Esophagus squamous epithelium (tissue), 4 donors: ENCODE data around the gene TEAD1.

Source experiments
- POLR2A ChIP-seq, 4 donors: fragments of 450-650 bp; IDR thresholded peaks; one replicate each; pipeline ENCODE4 v1.6.1; 2017; ENCODE audit warnings: antibody characterized with exemption in 4 of 4, mild to moderate bottlenecking in 4 of 4, moderate library complexity in 3 of 4
- TF ChIP-seq, protein P1 (sequence below), 6 experiments: fragments of 450-650 bp in 4 of 6; fragments of 200-600 bp in 2 of 6; sonication (generic) in 2 of 6; IDR thresholded peaks; one replicate each; pipeline ENCODE4 v1.5.1; 2016 to 2019; ENCODE audit warnings: antibody characterized with exemption in 6 of 6, mild to moderate bottlenecking in 4 of 6, moderate library complexity in 4 of 6

DNA sequence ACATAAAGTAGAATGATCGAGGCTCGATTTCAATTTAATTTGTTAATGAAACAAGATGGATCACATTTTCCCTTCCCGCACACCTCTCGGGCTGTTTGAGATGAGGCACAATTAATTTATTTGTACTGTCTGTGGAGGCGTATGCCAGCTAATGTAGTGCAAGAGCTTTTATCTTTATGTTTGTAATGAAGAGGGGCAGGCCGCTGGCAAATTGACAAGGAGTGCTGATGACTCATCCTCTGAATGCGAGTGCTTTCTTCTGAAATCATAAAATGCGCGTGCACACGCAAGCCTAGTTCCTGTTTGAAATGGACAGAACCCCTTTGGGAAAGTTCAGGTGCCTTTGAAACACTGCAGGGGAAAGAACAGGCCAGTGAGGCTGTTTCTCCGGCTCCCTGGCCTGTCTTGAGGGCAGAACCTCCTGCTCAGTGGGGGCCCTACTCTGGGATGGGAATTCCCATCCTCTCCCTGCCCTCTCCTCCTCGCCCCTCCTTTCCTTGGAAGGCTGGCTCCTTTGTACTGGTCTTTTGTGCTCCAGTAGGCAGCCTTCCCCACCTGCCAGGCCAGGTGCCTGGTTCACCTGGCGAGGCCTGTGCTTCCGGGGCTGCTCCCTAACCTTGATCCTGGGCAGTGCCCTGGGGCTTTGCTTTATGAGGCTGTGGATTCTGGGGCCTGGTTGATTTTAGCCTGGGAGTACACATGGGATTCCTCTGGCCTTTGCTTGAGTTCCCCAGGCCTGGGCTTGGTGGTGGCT lies 50.3 kb downstream of the TEAD1 start:
- TF ChIP-seq, protein P1, sequence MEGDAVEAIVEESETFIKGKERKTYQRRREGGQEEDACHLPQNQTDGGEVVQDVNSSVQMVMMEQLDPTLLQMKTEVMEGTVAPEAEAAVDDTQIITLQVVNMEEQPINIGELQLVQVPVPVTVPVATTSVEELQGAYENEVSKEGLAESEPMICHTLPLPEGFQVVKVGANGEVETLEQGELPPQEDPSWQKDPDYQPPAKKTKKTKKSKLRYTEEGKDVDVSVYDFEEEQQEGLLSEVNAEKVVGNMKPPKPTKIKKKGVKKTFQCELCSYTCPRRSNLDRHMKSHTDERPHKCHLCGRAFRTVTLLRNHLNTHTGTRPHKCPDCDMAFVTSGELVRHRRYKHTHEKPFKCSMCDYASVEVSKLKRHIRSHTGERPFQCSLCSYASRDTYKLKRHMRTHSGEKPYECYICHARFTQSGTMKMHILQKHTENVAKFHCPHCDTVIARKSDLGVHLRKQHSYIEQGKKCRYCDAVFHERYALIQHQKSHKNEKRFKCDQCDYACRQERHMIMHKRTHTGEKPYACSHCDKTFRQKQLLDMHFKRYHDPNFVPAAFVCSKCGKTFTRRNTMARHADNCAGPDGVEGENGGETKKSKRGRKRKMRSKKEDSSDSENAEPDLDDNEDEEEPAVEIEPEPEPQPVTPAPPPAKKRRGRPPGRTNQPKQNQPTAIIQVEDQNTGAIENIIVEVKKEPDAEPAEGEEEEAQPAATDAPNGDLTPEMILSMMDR (IDR thresholded peaks at IDR 0.05) = no peak
- no peak for TF ChIP-seq POLR2A (IDR thresholded peaks at IDR 0.05)
